SKM-1 treated with dmso at 0.1 percent for 144 hours (cell line): ENCODE data around the gene CDH4.
"Not testable (repeated sequence)": the region's sequence is repeated elsewhere in the genome, so short reads cannot be mapped to it uniquely, and the experiment has no call there.

ENCODE experiments used
- DNase-seq: peaks from one replicate; lab custom pipeline; 2025; ENCODE audit not compliant: unreplicated experiment; lab: John Stamatoyannopoulos, UW

The CDH4 gene

DNA sequence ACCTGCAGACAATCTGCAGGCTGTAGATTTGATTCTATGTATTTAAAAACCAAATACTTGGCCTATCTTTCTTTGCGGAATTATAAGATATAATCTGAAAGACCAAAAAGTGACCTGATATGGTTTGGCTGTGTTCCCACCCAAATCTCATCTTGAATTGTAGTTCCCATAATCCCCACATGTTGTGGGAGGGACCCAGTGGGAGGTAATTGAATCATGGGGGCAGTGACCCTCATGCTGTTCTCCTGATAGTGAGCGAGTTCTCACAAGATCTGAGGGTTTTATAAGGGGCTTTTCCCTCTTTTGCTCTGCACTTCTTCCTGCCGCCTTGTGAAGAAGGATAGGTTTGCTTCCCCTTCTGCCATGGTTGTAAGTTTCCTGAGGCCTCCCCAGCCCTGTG, 201.6 kb downstream of the CDH4 start:
- not testable (repeated sequence) for DNase-seq

DNA sequence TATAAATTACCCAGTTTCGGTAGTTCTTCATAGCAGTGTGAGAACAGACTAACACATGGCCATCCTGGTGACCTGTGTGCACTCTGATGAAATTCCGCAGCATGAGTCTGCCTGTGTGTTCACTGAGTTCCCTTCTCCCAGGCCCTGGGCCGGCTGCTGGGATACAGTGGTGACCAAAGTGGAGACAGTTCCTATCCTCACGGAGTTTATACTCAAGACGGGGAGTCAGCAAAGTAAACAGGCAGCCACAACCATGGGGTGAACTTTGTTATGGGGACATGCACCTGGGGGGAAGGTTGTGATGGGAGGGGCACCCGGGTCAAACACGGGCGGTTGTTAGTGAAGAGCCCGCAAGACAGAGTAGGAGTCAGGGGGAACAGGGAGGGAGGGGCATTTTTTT, 202.0 kb downstream of the CDH4 start:
- DNase-seq, result no peak

DNA sequence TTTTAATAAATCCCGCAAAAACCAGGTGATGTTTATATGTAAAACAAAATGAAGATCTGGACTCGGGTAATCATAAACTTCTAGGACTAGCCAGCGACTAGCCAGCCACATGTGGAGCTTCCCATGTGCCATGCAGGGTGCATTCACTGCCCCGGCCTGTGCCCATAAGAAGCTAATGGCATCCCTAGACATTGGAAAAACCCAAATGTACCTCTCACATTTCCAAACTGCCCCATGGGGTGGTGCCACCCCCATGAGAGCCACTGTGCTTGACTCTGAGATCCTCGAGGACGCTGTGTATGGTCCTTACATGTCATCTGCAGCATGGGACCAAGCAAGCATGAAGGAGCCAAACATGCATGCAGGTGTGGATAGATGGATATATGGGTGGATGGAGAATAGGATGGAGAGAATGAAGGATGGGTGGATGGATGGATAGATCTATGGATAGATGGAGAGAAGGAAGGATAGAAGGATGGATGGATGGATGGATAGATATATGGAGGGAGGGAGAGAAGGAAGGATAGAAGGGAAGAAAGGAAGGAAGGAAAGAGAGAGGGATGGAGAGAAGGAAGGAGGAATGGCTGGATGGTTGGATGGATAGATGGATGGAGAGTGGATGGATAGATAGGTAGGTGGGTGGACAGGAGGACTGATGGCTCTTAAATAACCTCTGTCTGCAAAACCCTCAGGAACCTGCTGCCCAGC, 203.6 kb downstream of the CDH4 start:
- no peak for DNase-seq

DNA sequence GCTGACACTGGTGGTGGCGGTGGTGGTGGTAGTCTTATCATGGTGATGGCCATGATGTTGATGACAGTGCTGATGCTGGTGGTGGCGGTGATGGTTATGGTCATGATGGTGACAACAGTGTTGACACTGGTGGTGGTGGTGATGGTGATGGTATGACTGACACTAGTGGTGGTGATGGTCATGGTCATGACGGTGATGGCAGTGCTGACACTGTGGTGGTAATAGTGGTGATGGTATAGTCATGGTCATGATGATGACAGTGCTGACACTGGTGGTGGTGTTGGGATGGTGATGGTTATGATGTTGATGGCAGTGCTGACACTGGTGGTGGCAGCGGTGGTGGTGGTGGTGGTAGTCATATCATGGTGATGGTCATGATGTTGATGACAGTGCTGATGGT, 205.7 kb downstream of the CDH4 start:
- no peak for DNase-seq

DNA sequence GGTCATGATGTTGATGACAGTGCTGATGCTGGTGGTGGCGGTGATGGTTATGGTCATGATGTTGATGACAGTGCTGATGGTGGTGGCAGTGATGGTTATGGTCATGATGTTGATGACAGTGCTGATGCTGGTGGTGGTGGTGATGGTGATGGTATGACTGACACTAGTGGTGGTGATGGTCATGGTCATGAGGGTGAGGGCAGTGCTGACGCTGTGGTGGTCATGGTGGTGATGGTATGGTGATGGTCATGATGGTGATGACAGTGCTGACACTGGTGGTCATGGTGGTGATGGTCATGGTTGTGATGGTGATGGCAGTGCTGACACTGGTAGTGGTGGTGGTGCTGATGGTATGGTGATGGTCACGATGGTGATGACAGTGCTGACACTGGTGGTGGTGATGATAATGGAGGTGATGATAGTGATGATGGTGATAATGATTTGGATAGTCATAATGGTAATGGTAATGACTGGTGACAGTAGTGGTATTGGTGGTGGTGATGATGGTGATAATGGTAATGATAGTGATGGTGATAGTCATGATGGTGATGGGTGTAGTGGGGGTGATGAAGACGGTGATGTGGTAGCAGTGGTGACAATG, 206.2 kb downstream of the CDH4 start:
- no peak for DNase-seq

DNA sequence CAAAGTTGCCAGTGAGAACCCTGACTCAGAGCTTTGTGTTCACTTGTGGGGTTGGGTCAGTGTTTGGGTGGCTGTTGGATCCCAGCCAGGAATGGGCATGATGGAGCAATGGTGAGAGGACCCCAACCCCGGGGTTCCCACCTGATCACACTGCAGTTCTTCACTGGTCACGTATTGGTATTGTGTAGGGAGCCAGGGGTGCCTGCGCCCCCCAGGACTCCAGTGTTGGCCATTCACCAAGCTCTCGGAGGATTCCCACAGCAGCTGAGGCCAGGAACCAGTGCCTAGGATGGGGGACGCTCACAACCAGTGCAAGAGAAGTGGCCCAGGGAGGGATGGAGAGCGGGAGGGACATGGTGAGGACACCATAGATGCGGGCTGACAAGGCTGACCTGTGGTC, 207.2 kb downstream of the CDH4 start:
- no peak for DNase-seq

DNA sequence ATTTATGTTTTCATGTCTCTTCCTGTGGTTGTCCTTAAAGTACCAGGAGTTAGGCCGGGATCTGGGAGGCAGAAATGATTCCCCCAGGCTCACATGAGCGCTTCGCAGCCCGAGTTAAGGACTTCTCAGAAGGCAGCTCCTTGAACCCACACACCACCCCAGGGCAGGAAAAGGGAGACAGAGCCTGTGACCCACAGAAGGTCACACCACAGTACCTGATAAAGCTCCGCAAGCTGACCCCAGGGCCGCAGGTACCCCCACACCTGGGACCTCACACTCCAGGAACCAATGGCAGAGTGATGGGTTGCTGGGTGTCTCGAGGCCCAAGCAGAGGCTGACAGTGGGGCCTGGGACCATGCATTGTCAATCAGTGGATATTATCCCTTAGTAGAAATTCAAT, 207.6 kb downstream of the CDH4 start:
- no peak for DNase-seq

DNA sequence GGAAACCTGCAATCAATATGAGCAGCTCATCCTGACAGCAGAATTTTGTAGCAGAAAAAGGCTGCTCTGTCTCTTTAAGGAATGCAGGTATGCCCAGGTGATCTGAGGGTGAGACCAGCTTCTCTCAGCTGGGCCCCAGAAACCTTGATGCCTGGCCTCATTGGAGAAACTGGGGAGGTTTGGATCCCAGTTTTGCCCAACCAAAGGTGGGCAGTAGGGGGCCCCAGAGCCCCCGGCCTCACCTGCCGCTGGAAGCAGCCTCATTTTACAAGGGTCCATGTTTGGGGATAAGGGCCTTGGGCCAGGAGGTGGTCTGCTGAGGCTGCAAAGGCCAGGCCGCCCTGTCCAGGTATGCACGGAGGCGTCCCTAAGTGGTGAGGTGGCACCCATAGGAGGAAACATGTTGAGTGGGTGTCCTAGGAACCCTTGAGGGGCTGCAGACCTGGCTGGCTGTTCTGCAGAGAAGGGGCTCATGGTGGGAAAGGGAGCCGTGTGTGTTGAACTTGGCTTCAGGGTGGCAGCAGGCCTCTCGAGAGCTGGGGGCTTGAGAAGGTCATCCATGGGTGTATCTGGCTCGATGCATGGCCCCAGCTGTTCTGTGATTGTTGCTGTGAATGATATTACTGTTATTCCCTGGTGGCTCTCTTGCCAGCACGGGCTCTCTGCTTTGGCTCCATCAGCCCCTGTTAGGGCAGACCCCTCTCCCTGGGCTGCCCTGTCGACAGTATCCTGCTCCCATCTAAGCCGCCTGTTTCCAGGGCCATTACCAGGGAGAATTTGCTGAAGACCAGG, 208.4 kb downstream of the CDH4 start:
- no peak for DNase-seq

DNA sequence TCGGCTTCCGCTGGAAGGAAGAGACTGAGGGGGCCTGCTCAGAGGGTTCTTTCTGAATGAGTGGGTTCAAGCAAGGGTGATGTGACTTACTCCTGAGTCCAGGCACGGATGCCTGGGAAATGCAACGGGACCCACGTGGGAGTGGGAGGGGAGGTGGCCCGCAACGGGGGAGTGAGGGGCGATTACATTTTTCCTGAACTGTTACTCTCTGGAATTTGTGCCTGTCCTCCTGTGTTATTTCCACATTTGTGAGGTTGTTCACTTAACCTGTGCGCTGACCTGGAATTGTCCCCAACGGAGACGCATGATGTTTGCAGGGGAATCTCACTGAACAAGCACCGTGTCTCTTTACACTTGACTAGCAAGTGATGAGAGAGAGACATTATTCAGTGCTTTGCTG, 209.4 kb downstream of the CDH4 start:
- DNase-seq, result no peak

DNA sequence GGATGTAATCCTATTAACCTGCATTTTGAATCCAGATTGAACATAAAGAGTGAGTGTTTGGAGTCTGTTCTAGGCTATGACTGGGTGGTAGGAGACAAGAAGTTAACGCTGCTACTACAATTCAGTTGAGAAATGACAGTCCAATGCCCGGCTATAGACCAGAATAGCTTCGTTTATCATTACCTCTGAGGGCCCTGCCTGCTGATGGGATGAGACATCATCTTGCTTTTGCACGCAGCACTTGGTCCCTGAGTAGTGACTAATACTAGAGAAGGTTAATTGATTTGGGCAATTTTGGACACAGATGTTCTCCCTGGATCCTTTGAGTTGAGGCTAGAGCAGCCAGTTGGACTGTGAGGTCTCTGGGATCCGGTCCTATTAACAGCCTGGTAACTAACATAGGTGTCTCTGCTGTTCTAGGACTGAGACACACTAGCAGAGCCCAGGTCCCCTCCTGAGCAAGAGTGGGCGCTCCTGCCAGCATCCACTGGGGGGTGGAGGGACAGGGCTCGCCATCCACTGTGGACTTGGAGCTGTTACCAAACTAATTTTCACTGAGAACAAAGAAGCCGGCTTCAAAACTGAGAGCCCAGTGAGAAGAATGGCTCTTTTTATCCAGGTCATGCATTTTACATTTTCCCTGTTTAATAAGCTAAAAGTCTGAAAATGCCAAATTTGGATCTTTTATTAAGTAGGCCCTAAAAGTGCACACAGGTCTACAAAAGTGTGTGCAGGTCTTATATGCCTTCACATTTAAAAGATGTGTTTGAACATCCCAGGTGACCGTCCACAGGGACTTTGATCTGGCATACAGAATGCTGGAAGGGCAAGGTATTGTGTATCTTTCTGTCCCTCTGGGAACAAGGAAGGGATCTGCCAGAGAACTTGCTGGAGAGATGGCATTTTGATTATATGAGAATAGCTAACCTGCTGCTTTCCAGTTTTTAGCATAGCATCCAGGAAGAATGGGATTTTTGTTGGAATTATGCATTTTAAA, 212.5 kb downstream of the CDH4 start:
- DNase-seq, result no peak

DNA sequence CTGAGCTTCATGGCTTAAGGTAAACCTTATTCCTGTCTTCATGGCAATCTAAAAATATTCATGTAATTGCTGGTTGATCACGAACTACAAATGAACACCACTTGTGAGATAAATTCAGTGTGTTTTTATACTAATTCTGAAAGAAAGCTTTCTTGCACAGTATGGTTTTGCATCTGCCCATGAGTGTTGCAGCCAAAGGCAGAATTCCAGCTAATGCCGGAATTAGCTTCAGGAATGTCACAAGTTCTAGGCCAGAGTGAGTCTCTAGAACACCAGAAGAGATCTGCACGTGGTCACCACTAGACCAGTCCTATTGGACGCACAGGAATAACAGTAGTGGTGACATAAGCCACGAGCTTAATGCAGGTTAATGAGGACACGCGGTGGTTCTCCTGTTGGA, 223.7 kb downstream of the CDH4 start:
- no peak for DNase-seq

DNA sequence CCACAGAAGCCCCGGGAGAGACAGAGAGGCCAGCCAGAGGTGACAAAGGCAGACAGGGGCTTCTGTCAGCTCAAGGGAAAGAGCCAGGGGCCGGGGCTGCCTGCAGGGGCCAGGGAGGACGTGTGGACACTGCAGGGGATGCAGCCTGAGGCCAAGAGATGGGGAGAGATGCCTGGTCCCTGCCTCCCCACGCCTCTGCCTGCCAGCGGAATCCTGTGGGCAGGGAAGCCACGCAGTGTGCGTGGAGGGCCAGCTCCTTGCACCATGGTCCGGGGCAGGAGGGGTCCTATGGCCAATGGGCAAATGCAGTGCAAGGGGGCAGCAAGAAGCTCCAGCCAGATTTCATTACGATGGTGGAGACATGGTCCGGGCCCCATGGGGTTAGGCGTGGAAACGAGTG, 224.9 kb downstream of the CDH4 start:
- DNase-seq, result no peak

DNA sequence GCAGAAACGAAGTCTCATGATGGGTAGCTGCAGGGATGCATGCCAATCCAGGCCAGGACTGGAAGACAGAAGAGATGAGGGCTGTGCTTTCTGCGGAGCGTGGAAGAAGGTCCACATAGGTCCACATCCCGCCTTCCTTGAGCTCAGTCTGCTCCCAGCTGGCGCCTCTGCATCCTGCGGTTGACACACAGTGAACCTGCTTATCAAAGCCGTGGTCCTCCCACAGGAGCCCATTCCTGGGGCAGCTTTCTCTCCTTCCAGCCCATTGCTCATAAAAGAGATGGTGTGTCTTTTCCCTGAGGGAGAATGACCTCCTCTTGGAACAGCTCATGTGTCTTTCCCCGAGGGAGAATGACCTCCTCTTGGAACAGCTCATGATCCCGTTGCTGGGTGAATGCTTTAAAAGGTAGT, 225.4 kb downstream of the CDH4 start:
- no peak for DNase-seq

DNA sequence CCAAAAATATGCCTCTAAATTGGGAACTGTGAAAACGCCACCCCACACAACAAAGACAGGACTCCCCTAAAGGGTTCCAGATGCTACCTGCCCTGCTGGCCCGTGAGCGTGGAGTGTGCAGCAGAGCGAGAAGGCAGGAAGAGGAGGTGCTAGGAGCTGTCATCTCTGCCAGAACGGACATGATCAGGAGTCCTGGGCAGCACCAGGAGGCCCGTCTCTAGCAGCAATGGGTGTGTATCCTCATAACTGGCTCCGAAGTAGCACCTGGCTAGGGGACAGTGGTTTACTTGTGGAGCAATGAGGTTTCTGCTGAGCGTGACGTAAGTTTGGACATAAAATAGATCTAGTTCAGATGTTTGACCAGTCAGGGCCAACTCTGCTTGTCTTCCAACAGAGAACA, 226.0 kb downstream of the CDH4 start:
- no peak for DNase-seq

DNA sequence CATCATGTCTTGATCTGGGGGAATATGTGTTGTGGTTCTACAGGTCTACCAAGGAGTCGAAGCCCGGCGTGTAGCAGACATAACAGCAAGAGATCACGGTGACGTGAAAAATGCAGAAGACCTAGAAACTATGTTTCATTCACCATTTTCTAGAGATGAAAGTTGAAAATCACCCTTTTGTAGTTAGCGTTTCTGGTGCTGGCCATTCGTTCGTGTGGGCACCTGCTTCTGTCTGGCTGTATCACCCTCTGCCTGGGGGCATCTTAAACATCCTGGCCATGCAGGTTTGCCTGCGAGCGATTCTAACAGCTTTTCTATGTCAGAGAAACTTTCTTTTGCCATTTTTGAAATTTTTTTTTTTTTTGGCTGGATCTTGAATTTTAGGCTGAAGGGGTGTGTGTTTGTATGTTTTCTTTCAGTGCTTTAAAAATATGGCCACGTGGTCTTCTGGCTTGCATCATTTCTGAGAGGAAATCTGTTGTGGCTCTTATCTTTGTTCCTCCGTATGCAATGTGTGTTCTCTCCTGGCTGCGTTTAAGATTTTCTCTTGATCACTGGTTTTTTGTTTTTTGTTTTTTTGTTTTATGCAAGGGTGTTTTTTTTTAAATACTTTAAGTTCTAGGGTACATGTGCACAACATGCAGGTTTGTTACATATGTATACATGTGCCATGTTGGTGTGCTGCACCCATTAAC, 226.7 kb downstream of the CDH4 start:
- no peak for DNase-seq

DNA sequence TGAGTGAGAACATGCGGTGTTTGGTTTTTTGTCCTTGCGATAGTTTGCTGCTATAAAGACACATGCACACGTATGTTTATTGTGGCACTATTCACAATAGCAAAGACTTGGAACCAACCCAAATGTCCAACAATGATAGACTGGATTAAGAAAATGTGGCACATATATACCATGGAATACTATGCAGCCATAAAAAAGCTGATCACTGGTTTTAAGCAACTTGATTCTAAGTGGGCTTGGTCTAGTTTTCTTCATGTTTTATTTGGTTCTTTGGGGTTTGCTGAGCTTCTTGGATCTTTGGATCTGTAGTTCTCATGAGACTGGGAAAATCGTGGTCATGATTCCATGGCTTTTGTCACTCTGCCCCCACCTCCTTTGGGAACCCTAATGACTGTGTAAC, 227.4 kb downstream of the CDH4 start:
- DNase-seq, result not testable (repeated sequence)

DNA sequence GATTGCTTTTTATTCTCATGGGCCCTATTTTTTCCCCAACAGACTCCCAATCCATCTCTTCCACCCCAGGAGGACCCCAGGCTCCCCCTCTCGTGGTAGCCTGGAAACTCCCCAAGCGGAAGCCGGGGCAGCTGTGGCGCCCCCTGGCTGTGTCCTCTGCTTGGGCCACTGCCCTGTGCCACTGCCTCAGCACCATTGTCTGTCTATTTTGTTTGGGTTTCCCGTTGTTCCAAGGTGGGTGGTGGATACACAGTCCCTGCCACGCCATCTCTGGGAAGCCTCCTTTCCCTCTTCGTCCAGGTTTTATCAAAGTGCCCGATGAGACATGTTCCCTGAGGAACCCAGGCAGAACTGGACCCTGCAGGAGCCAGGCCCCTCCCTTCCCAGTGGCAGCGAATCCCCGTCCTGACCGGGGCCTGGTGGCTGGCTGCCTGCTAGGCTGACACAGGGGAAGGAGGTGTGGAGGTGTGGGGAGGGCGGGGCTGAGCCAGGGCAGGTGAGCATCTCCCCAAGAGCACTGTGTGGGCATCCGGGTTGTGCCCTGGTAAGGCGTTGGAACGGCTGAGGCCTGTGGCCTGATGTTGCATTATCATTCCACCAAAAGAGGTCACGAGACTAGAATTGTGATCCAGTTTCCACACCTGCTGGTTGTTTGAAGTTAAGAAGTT, 228.2 kb downstream of the CDH4 start:
- DNase-seq, result no peak

DNA sequence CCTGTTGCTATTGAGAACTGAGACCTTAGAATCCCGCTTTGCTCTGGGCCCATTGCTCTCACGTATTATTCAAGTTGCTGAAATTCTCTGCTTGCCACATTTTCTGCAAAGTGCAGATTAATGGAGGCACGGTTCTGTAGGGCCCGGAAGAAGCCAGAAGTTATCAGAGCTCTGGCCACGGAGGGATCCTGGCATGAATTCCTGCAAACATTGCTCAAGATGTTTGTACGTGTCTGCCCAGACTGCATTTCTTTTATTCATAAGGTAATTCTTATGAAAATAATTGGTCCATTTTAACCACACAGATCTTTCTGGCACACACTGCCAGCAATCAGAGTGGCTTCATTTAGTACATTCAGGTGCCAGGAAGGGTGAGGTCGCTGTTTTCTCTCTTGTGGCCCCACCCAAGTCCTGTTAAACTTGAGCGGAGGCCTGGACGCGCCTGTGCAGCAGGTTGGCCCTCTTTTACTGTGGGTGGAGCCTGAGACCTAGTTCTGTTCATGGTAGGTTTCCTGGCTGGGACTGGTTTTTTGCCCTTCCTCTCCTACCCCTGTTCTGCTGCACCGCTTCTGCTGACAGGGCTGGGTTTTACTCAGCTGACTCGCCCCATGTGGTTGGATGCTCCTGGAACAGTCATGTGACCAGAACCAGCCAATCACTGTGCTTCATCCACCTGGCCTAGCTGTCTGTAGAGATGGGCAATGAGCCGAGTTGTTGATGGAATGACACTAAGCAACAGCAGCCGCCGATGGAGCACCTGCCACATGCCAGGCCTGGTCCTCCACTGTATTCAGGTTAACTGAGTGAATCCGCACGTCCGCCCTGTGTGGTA, 230.2 kb downstream of the CDH4 start:
- DNase-seq, result no peak

DNA sequence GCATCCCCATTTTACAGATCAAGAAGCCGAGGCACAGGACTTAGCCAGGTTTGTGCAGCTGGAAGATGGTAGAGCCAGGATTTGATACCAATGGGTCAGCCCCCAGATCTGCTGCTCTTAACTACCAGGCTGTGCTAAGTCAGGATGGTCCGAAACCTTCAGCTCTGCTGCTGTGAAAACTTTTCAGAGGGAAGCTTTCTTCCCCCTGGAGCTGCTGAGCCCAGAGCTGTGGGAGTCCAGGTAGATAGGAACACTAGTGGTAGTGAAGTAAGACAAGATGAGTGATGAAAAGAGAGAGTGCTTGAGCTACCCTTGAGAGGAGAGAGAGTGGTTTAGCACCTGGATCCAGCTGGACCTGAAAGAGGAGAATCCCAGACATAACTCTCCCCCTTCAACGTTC, 230.8 kb downstream of the CDH4 start:
- DNase-seq, result no peak
